SU-DHL-6 (cell line): Measurements from ENCODE around the gene FGF22.

ENCODE experiments used
- H2AFZ ChIP-seq: fragments of 200-600 bp; sonication (generic); 2 replicates; pipeline ENCODE4 v1.6.1; 2014; ENCODE audit warnings: low read depth, mild to moderate bottlenecking, moderate library complexity, mixed read lengths, antibody characterized with exemption, low read length; ENCODE audit not compliant: severe bottlenecking
- H3F3A ChIP-seq: fragments of 200-600 bp; shearing (Covaris generic); 2 replicates; pipeline ENCODE4 v1.6.0; 2016; ENCODE audit warnings: antibody characterized with exemption, mild to moderate bottlenecking; ENCODE audit not compliant: insufficient read depth
- H3K27ac ChIP-seq: fragments of 200-600 bp; sonication (generic); 2 replicates; pipeline ENCODE4 v1.5.1; 2016; ENCODE audit warnings: low read depth, mild to moderate bottlenecking, low read length, moderate library complexity, mixed read lengths
- H3K27me3 ChIP-seq: fragments of 200-600 bp; sonication (generic), shearing (Covaris generic); 2 replicates; pipeline ENCODE4 v1.6.0; 2014; ENCODE audit warnings: mild to moderate bottlenecking, low read length
- H3K36me3 ChIP-seq: fragments of 200-600 bp; sonication (generic); 2 replicates; pipeline ENCODE4 v1.6.1; 2014; ENCODE audit warnings: mild to moderate bottlenecking, low read length, mixed read lengths
- H3K4me2 ChIP-seq: fragments of 300-600, 200-600 bp; shearing (Covaris generic), sonication (generic); 2 replicates; pipeline ENCODE4 v1.6.0; 2014; ENCODE audit warnings: low read length, low read depth, mild to moderate bottlenecking; ENCODE audit not compliant: poor library complexity, severe bottlenecking
- H3K4me3 ChIP-seq: fragments of 200-600 bp; sonication (generic); 2 replicates; pipeline ENCODE4 v1.5.1; 2014; ENCODE audit warnings: antibody characterized with exemption, low read length, mild to moderate bottlenecking, mixed read lengths; ENCODE audit not compliant: insufficient read depth, poor library complexity, severe bottlenecking
- H3K79me2 ChIP-seq: fragments of 200-600 bp; sonication (generic); 2 replicates; pipeline ENCODE4 v1.6.1; 2014; ENCODE audit warnings: mild to moderate bottlenecking, low read length, moderate library complexity; ENCODE audit not compliant: insufficient read depth
- H3K9ac ChIP-seq: fragments of 200-600 bp; sonication (generic); 2 replicates; pipeline ENCODE4 v1.7.0; 2014; ENCODE audit warnings: mild to moderate bottlenecking, low read length
- H3K9me2 ChIP-seq: fragments of 200-600 bp; sonication (generic); replicated peaks from 2 replicates; pipeline ENCODE4 v1.6.1; 2014; ENCODE audit warnings: low read length; ENCODE audit not compliant: insufficient read depth
- H3K9me3 ChIP-seq: fragments of 200-600 bp; sonication (generic); 2 replicates; pipeline ENCODE4 v1.6.1; 2014; ENCODE audit warnings: low read length, mixed read lengths; ENCODE audit not compliant: insufficient read depth
- H4K20me1 ChIP-seq: fragments of 200-600 bp; sonication (generic); 2 replicates; pipeline ENCODE4 v1.6.1; 2014; ENCODE audit warnings: low read depth, mild to moderate bottlenecking, antibody characterized with exemption, low read length, moderate library complexity, mixed read lengths
- EZH2phosphoT487 ChIP-seq: fragments of 200-600 bp; sonication (generic), shearing (Covaris generic); conservative IDR thresholded peaks from 2 replicates; pipeline ENCODE4 v1.6.1; 2018; ENCODE audit warnings: mild to moderate bottlenecking, antibody characterized with exemption, low read length, moderate library complexity, mixed read lengths
- TF ChIP-seq, protein P1 (sequence below): fragments of 200-600 bp; sonication (generic); IDR thresholded peaks from one replicate; pipeline ENCODE4 v1.5.1; 2017; ENCODE audit warnings: antibody characterized with exemption, mild to moderate bottlenecking, low read length, moderate library complexity; ENCODE audit not compliant: insufficient read depth, poor library complexity, severe bottlenecking

FGF22 gene

DNA sequence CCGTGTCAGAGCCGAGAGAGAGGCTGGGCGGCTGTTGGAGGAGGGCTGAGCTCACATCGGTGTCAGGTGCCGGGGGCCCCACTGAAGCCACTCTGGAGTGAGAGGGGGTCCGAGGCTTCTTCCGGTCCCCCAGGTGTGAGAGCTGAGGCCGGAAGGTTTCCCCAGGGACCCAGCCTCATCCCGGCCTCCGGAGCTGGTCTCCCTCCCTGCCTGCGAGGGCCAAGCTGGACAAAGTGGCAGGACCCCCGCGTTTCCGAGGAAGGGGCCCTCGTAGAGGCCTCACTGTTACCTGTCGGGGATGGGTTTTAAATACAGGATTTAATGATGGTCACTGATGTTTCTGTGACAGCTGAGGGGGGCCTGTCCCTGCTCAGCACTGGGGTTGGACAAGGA is 43.4 kb upstream of the FGF22 start:
- no peaks in the 10 kb centered on the region for H3K36me3 ChIP-seq
- H3F3A ChIP-seq = no peaks in the 10 kb centered on the region
- no peak overlapping the region for H3K4me2 ChIP-seq
- no peaks in the 10 kb centered on the region for H3K27me3 ChIP-seq
- H3K9me2 ChIP-seq = no peaks in the 10 kb centered on the region
- no peak overlapping the region for H2AFZ ChIP-seq
- no peaks in the 10 kb centered on the region for H3K79me2 ChIP-seq
- no peak overlapping the region for H3K9ac ChIP-seq
- H4K20me1 ChIP-seq = no peaks in the 10 kb centered on the region
- no peak overlapping the region for H3K4me3 ChIP-seq
- no peaks in the 10 kb centered on the region for H3K9me3 ChIP-seq
- no peak overlapping the region for H3K27ac ChIP-seq
- TF ChIP-seq, protein P1, sequence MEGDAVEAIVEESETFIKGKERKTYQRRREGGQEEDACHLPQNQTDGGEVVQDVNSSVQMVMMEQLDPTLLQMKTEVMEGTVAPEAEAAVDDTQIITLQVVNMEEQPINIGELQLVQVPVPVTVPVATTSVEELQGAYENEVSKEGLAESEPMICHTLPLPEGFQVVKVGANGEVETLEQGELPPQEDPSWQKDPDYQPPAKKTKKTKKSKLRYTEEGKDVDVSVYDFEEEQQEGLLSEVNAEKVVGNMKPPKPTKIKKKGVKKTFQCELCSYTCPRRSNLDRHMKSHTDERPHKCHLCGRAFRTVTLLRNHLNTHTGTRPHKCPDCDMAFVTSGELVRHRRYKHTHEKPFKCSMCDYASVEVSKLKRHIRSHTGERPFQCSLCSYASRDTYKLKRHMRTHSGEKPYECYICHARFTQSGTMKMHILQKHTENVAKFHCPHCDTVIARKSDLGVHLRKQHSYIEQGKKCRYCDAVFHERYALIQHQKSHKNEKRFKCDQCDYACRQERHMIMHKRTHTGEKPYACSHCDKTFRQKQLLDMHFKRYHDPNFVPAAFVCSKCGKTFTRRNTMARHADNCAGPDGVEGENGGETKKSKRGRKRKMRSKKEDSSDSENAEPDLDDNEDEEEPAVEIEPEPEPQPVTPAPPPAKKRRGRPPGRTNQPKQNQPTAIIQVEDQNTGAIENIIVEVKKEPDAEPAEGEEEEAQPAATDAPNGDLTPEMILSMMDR = no peak
- TF ChIP-seq EZH2phosphoT487 = no peak

DNA sequence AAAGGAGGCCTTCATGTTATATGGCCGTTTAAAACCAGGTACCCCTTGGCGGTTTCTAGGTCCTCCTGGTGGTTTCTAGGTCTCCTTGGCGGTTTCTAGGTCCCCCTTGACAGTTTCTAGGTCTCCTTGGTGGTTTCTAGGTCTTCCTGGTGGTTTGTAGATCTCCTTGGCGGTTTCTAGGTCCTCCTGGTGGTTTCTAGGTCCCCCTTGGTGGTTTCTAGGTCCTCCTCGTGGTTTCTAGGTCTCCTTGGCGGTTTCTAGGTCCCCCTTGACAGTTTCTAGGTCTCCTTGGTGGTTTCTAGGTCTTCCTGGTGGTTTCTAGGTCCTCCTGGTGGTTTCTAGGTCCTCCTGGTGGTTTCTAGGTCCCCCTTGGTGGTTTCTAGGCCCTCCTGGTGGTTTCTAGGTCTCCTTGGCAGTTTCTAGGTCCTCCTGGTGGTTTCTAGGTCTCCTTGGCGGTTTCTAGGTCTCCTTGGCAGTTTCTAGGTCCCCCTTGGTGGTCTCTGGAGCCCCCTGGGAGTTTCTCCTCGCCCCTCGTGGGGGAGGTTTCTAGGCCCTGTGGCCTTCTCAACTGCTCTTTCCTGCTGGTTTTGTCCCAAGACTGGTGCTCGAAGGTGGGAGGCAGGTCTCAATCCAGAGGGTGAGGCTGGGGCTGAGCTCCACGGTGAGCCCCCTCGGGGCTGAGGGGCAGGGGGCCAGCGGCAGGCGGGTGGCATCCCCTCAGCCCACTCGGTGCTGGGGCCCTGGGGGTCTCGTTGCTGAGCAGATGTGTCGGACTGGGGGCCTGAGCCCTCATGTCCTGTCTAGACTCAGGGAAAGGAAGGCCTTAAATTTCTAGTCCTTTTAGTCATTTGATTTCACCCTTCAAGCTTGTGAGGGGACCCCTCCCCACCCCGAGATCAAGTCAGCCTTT is 42.0 kb upstream of the FGF22 start:
- Histone ChIP-seq H3K9me3 (no peaks in the 10 kb centered on the region), H2AFZ (no peak overlapping the region), H3K27me3 (no peaks in the 10 kb centered on the region), H3K9me2 (no peaks in the 10 kb centered on the region), H4K20me1 (no peaks in the 10 kb centered on the region), H3F3A (no peaks in the 10 kb centered on the region), H3K4me2 (no peak overlapping the region), H3K9ac (no peak overlapping the region), H3K4me3 (no peak overlapping the region), H3K27ac (no peak overlapping the region), H3K36me3 (no peaks in the 10 kb centered on the region), H3K79me2 (no peaks in the 10 kb centered on the region)
- TF ChIP-seq, protein P1 = no peak
- TF ChIP-seq EZH2phosphoT487 = no peak

DNA sequence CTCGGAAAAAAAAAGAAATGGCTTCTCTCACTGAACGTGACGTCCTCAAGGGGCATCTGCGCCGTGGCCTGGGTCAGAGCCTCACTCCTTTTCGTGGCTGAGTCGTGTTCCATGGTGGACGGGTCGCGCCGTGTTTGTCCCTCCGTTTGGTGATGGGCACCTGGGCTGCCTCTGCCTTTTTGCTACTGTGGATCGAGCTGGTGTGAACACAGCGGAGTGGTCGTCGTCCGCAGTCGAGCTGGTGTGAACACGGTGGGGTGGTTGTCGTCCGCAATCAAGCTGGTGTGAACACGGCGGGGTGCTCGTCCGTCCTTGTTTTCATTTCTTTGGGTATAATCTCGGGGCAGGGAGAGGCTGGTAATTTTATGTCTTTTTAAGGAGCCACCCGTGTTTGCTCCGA is 38.4 kb upstream of the FGF22 start:
- Histone ChIP-seq H3K4me2 (no peak overlapping the region), H3K9ac (no peak overlapping the region), H2AFZ (no peak overlapping the region), H3K79me2 (no peaks in the 10 kb centered on the region), H3K4me3 (no peak overlapping the region), H3K27ac (no peak overlapping the region), H3K9me3 (no peaks in the 10 kb centered on the region), H3K27me3 (no peaks in the 10 kb centered on the region), H3F3A (no peaks in the 10 kb centered on the region), H3K9me2 (no peaks in the 10 kb centered on the region), H3K36me3 (no peaks in the 10 kb centered on the region), H4K20me1 (no peaks in the 10 kb centered on the region)
- TF ChIP-seq, protein P1 = no peak
- no peak for TF ChIP-seq EZH2phosphoT487
